Limb (tissue), 2 donors: ENCODE measurements around the gene FARS2.

ENCODE experiments used
- DNase-seq, 2 donors: peaks; one replicate each; pipeline ENCODE4 v3.0.0-alpha.2; 2016; ENCODE audit errors: extremely low spot score in 2 of 2

The FARS2 gene

DNA sequence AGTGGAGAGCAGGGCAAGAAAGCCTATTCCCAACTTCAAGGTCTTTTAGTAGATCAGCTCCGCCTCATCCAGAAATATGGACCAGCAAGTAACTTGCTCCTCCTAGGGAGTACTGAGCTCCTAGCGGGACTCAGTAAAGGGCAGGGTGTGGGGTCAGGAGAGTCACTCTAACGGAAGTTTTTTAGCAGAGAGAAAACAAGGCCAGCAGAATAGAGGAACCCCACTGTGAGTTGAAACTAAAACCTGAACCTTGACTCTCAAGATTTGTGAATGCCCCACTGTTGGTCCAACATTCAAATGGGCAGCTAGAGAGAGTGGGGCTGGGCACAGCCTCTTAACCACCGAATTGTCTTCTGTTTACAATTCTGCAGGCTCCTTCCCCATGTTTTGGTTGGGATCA, 244.8 kb downstream of the FARS2 start:
- no peak for DNase-seq

DNA sequence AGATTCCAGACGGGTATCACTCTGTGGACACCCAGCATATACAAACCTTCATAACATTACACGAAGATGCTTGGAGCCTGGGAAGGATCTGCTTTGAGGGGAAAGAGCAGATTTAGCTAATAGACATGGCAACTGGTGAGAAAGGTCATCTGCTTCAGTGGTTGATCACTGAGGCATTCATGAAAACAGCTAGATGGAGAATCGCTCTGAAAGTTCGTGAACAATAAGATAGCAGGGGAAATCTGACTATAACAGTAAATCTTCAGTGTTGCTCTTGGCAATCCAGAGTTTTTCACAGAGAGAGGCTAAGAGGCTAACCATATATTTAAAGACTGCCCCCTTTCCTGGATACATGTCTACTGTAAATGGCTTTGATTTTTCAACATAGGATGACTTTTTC, 245.3 kb downstream of the FARS2 start:
- DNase-seq, result no peak

DNA sequence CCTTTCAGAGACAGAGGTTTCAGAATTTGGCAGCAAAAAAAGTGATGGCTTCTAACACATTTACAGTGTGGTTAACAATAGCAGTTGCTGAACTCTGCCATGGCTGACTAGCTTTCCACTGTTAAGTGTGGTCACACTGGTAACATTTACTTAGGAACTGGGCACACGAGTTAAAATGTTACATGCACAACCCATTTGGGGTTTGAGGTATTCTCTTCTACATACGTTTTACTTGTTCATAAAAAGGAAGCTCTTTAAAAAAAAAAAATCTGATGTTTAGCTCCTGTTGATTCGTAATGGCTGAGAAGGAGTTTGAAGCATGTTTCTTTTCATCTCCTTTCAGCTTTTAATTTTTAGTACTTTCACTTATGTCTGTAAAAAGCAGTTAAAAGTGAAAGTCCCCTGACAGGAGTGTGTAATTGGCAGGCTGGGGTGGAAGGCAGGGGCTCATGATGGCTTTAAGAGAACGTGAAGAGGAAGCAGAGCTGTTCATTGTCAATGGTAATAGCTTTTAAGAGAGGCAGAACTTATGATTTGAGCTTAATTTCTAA, 245.9 kb downstream of the FARS2 start:
- no peak for DNase-seq

DNA sequence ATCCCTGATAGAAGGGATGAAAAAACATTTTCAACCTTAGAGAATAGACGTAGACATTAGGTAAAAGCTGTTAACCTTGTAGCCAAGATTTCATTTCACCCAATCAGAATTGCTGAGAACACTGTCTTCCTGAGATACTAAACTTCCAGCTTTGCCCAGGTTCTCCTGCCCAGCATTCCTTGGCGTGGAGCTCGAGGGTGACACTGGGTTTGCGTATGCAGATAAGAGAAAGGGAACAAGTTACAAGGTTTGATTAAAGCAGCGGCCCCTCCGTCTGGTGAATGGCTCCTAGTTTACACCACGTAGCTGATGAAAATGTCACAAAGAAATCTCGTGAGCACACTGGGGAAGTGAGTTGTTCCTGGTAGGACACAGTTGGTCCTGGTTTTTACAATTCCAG, 247.8 kb downstream of the FARS2 start:
- no peak for DNase-seq

DNA sequence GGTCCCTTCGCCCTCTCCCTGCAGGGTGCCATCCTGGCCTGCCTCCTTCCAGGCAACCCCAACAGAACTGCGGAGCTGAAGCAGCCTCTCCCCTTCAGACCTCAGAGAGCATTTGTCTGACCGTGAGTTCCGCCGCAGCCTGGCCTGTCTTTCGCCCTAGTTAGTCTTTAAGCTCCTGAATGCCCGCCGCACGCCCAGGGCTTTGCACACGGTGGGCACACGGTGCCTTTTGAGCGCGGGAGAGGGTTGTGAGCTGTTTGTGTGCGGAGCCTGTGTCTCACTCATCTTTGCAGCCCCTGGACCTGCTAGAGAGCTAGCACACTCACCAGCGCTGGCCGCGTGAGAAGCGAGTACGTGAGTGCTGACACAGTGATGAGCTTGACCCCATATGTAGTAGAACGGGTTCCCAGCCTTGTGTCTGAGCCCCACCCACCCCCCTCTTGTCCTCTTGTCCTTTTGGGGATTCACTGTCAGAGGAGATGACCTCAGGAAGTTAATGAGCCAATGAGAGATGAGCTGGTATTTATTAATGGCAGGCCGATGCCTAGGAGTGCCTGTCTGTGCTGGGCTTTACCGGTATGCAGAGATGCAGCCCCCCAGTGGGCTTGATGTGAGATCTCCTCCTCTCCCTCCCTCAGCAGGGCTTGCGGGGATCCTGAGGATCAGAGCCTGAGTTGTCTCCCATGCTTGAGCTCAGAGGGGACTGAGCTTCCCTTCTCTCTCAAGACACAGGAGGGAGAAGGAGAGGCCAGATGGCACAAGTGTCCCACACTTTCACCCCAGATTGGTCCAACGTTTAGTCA, 249.2 kb downstream of the FARS2 start:
- DNase-seq, result no peak

DNA sequence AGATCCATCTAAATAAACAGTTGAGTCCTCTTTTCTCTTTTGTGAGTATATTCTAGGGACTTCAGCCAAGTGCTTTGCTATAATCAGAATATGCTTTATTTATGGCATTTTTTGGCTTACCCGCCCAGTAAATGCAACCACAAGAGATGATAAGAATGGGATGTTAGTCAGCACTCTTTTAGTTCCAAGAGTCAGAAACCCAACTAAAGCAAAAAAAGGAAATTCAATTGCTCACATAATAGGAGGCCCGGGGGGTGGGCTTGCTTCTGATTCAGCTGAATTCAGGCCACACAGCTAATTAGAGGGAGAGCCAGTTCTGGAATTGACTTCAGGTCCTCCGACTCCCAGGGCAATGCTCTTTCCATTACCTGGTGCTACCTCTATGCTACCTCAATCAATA, 250.6 kb downstream of the FARS2 start:
- no peak for DNase-seq

DNA sequence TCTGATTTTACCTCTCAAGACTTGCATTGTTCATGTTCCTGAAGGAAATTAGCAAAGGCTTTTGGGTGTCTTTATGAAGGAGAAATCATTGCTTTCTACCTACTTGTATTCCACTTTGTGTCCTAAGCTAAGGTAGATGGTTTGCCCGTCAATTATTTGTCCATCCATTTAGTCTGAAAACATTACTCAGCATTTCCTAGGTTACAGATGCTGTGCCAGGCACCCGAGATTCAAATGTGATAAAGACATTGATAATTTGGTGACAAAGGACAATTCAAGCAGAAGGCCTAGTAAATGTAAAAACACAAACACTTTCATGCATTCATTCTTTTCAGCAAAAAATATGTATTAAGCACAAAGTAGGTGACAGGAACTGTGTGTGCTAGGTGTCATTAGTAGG, 251.1 kb downstream of the FARS2 start:
- no peak for DNase-seq

DNA sequence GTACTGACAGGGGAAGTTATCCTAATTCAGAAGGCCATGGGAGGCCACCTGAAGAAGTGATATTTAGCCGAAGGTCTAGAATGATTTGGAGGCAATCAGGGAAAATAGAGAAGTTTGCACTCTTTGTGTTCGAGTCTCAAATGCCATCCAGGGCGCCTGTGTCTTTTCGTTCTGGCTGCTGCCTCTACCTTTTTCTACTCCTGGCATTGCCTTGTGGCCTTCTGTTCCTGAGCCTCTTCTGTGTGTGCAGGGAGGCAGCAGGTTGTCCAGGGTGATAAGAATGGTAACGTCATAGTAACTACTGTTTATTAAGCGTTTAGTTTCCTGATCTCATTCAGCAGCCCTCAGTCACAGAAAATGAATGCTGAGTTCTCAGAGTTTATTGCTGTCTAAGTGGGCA, 252.1 kb downstream of the FARS2 start:
- DNase-seq, result no peak

DNA sequence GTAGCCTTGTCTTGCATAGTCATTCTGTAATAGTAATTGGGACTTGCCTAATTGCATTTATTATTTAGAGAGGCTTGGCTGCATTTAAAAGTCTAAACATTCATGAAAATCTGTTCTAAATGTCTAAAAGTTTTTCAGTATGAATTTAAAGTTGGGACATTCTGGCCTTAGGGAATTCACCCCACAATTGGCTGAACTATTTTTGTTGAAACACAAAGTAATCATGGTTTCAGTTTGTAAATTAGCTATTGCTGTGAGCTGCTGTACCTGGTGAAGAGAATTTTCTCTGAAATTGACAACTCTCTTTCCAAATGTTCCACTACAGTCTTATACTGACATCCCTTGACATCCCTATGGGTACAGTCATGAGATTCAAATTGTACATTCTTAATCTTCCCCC, 253.0 kb downstream of the FARS2 start:
- no peak for DNase-seq

DNA sequence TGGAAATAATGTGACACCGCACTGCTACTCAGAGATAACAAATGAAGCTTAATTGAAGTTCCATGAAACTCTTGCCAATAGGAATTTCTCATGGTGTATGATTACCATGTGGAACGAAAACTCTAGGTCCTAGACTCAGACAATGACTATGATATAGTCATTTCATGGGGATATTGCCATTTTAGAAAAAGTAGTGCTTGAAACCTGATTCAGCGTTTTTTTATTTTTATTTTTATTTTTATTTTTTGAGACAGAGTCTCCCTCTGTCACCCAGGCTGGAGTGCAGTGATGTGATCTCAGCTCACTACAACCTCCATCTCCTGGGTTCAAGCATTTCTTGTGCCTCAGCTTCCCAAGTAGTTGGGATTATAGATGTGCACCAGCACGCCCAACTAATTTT, 253.9 kb downstream of the FARS2 start:
- no peak for DNase-seq

DNA sequence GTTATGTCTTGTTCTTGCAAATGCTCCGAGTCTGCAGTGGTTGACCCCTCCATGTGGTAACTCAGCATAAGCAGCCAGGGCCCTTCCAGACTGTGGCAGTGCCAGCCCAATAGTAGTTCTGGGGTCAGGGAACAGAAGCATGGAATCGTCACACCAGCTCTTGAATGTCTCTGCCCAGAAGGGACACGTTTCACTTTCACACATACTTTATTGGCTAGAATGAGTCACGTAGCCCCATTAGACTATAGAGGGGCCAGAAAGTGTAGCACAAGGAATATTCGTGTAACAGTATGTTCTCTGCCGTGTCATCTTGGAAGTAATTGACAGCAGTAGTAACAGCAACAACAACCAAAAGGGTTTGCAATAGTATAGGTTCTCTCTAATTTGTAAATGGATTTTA, 254.7 kb downstream of the FARS2 start:
- no peak for DNase-seq

DNA sequence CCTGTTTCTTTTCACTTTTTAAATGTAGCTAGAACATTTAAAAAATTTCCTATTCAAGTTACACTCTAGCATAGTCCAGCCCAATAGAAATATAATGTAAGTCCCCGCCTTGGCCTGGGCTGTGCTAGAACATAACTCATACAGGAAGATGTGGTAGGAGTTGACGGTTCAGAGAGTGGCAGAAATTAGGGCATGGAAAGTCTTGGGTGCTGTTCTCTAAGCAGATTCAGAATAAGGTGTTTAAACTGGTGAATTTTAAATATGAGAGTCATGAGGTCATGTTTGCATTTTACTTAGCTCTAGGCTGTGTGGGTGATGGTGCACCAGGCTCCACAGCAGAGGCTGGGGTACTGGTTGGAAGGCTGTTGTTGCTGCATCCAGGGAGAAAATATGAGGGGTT, 256.5 kb downstream of the FARS2 start:
- DNase-seq, result no peak

DNA sequence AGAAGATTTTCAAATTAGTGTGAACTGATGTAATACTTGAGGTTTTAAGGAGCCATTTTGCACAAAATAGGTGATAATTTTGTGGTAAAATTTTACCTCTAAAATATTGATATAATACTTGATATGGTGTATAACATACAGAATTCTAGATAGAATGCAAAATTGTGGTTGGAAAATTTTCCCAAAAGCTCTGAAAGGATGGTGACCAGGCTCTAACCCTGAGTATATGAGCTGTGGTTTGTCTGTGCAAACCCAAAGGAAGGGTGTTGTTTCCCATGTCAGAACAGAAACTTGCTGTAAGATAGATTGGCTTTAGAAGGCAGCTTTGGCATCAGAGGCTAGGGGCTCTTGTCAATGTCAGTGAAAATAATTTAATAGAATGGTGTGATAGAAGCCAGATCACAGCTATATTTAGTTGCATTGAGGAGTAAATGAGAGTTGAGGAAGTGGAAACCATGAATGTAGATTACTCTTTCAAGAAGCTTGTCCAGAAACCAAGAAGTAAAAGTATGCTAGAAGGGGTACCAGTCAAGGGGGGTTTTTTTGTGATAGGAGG, 257.7 kb downstream of the FARS2 start:
- no peak for DNase-seq

DNA sequence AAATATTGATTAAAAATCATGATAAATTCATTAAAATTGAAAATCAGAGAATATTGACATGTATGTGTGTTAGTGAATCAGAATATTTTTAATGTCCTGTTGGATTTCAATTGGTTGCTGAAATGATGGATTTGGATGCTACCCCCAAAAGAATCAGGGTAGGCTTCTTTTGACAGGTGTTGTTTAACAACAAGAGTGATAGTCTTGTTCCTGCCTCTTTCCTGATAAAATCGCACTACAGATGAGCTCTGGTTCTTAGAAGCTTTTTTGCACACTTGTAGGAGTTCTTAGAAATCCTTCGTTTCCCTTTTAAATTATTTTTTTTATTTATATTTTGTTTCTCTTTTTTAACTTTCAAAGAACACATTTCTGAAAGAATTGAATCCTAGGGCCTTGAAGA, 259.5 kb downstream of the FARS2 start:
- no peak for DNase-seq

DNA sequence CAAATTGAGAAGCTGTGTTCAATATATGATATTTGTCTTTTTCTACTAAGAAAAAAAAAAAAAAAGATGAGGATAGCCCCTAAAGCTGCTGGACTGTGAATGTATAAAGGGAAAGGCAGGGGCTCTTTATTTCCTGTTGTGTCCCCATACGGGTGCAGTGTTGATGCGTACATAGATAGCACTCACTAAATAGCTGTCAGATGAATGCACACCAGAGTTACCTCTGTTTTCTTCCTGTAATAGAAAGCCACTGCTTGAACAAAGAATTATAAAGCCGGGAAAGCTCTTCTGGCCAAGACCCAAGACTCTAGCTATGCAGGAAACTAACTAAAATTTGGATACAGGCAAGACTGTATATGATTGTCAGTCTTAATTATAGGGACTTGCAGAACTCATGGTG, 260.0 kb downstream of the FARS2 start:
- DNase-seq, result no peak

DNA sequence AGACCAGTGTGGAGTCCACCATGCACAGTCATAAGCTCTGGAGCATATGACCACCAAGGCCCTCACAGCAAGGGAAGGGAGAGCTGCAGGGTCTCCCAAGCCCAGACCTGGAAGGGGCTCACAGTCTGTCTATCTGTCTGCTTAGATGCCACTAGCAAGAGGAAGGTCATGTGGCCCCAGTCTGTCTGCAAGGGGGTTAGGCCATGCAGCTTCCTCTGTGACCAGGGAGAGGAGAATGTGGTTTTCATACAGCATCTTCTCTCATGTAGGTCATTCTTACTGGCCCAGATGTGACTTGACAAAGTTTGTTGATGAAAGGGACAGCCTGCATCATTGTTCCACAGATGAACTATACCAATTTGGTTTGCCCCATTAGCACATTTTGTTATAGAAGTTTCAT, 260.8 kb downstream of the FARS2 start:
- DNase-seq, result no peak

DNA sequence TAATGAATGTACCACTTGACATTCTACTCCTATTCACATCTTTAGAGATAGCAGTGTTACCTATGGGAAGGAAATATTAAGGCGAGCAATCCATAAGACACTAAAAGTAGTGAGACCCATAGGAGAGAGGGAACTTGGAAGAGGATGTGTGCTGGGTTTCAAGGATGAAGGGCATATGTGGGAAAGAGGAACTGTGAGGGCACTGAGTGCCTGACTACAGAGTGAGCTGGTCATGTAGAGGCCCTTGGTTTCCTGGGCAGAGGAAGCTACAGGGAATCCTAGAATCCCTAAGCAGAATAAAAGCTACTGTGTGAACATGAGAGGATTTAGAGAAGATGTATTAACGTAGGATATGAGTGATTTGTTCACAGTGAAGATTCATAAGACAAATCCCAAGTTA, 262.8 kb downstream of the FARS2 start:
- no peak for DNase-seq

DNA sequence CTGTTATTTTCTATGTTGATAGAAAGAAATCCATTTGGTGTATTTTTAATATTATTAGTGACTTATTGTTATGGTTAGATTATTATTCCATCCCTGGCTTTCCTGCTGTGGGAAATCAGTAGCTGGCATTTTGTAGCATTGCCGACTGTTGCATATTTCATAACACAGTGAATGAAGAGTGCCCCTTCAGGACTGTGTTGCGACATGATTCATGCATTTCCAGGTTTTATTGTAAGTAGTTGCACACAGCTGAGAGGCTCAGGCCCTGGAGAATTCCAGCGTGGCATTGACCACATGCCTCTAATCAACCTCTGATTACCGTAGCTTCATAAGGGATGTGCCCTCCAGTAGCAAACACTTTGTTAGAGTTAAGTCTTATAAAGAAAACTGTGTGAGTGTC, 263.9 kb downstream of the FARS2 start:
- DNase-seq, result no peak

DNA sequence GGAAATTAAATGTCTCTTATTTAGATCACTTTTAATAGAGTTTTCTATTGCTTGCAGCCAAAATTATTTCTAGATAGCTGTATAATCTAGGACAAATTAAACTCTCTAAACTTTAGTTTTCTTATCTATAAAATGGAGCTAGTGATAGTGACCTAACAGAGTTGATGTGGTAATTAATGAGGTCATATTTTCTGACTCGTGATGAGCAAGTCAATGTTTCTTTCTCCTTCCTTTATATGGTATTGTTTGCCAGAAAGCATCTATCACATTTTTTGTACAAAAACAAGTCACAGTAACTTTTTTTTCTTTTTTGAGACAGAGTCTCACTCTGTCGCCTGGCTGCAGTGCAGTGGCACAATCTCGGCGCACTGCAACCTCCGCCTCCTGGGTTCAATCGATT, 267.7 kb downstream of the FARS2 start:
- DNase-seq, result no peak

DNA sequence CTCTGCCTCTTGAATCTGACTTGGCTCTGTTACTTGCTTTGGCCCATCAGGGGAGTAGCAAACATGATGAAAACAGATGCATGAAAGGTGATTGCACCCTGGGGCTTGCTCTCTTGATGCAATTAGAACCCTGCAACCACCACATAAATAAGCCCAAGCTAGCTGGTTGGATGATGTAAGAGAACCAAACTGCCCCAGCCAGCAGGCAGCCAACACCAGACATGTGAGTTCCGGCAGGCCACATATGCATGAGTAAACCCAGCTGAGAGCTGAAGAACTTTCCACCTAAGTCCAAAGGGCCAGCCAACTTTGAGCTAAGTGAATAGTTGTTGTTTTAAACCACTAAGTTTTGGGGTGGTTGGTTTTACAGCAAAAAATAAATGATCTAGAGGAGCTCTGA, 268.4 kb downstream of the FARS2 start:
- no peak for DNase-seq

DNA sequence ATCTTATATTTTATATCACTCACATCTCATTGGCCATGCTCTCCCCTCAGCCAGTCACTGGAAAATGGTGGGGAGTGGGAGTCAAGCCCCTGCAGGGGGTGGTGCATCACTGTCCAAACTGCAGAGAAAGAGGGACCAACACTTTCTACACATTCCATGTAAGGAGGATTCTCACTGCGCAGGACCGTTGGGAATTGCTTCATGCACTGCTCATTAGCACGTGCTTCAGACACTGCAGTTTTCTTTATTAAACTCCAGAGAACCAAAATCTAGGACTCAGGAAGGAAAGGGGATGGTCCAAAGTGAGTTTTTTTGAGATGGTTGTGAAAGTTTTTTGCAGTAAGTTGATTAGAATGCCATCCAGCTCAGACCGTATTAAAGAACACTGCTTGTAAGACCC, 269.8 kb downstream of the FARS2 start:
- DNase-seq, result no peak

DNA sequence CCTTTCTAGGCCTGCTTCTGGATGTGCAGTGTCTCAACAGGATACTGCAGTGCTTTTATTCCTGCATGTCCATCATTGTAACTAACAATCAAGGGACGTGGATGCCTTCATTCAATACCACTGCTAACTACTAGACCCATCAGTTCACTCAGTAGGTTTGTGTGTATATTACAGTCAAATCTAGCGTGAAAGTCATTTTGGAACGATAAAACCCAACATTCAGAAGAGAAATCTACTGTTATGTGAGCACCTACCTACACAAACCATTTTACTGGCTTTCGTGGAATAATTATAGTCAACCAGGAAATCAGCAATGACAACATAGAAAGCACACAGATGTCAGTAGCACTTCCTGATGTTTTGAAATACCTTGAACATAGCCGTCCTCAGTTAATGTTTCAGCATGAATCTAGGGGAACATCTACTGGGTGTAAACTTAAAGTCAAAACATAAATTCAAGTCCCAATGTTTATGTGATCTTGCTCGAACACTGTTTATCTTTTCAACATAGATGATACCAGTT, 270.6 kb downstream of the FARS2 start:
- no peak for DNase-seq

DNA sequence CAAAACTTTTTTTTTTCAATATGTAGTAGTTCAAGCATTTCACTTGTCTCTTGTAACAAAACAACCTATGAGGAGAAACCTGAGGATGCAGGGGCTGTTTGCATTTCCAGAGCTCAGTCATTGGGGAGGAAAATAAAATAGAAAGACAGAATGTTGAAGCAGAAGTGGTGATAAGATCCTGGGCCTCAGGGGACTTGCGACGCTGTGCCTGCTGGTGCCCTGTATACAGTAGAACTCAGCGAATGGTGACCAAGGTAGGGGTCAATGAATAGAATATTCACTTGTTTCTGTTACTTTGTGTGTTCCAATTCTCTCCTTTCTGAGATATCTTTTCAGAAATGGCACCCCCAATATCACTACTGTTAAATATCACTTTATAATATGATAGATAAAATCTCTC, 271.6 kb downstream of the FARS2 start:
- no peak for DNase-seq
